PC-9 (cell line): ENCODE measurements around the gene HERC4.

Experiments used
- EZH2 ChIP-seq: fragments of 200-600 bp; sonication (generic); IDR thresholded peaks from 2 replicates; pipeline ENCODE4 v1.8.0; 2017; ENCODE audit warnings: antibody characterized with exemption, low read depth
- TF ChIP-seq, protein P1 (sequence below): fragments of 200-600 bp; sonication (generic); conservative IDR thresholded peaks from 2 replicates; pipeline ENCODE4 v1.6.1; 2017; ENCODE audit warnings: mixed run types, antibody characterized with exemption, mild to moderate bottlenecking, moderate library complexity

DNA sequence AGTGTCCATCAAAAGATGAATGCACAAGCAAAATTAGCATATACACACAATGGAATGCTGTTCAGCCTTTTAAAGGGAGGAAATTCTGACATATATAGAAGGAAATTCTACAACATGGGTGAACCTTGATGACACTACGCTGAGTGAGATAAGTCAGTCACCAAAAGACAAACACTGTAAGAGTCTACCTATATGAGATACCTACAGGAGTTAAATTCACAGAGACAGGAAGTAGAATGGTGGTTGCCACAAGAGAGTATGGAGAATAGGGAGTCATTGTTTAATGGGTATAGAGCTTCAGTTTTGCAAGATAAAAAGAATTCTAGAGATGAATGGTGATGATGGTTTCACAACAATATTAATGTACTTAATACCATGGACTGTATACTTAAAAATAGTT, 51.8 kb downstream of the HERC4 start:
- TF ChIP-seq, protein P1, sequence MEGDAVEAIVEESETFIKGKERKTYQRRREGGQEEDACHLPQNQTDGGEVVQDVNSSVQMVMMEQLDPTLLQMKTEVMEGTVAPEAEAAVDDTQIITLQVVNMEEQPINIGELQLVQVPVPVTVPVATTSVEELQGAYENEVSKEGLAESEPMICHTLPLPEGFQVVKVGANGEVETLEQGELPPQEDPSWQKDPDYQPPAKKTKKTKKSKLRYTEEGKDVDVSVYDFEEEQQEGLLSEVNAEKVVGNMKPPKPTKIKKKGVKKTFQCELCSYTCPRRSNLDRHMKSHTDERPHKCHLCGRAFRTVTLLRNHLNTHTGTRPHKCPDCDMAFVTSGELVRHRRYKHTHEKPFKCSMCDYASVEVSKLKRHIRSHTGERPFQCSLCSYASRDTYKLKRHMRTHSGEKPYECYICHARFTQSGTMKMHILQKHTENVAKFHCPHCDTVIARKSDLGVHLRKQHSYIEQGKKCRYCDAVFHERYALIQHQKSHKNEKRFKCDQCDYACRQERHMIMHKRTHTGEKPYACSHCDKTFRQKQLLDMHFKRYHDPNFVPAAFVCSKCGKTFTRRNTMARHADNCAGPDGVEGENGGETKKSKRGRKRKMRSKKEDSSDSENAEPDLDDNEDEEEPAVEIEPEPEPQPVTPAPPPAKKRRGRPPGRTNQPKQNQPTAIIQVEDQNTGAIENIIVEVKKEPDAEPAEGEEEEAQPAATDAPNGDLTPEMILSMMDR = no peak
- TF ChIP-seq EZH2 = no peak
